HEK293 (cell line): ENCODE data around the gene ACAA1.
A peak's percentile ranks its signal among the peaks of the same experiment; 100 is the strongest.

Experiments
- CTCF ChIA-PET: fragments of 350-600 bp; formaldehyde crosslinking; extraction: SDS; loops from one replicate; lab custom pipeline; 2021; ENCODE audit warnings: antibody characterized with exemption; lab: Yijun Ruan, JAX
- POLR2A ChIA-PET: fragments of 300-600 bp; formaldehyde crosslinking; extraction: SDS; loops from one replicate; lab custom pipeline; 2020; ENCODE audit warnings: antibody characterized with exemption, inconsistent platforms; lab: Yijun Ruan, JAX
- H3K27ac ChIP-seq: fragments of 200-500 bp; sonication (Bioruptor generic); 2 replicates; pipeline ENCODE4 v1.5.1; 2014; ENCODE audit warnings: low read depth, low read length, control low read depth, inconsistent platforms; ENCODE audit errors: extremely low read depth
- H3K36me3 ChIP-seq, 2 experiments: fragments of 200-500 bp in 1 of 2; sonication (Bioruptor generic) in 1 of 2; 1 replicate in 1 of 2; 2 replicates in 1 of 2; pipeline ENCODE4 v1.5.1; 2014 to 2017; ENCODE audit warnings: inconsistent platforms in 2 of 2, low read length in 2 of 2; ENCODE audit not compliant: control insufficient read depth in 2 of 2, insufficient read depth in 1 of 2
- H3K4me1 ChIP-seq: fragments of 200-500 bp; sonication (Bioruptor generic); 2 replicates; pipeline ENCODE4 v1.5.1; 2014; ENCODE audit warnings: mild to moderate bottlenecking, low read length, inconsistent platforms; ENCODE audit not compliant: control insufficient read depth, insufficient read depth
- H3K4me3 ChIP-seq: 2 replicates; pipeline ENCODE4 v1.5.1; 2011; ENCODE audit warnings: low read depth, mild to moderate bottlenecking, control low read depth, low read length, moderate library complexity
- H3K9me3 ChIP-seq: fragments of 200-500 bp; sonication (Bioruptor generic); 2 replicates; pipeline ENCODE4 v1.5.1; 2014; ENCODE audit warnings: low read depth, low read length, inconsistent platforms; ENCODE audit not compliant: control insufficient read depth, insufficient read depth
- FEZF1 ChIP-seq: fragments of 450-650 bp; formaldehyde crosslinking; IDR thresholded peaks from 2 replicates; pipeline ENCODE4 v1.5.1; 2016; ENCODE audit warnings: missing biosample characterization, missing genetic modification characterization
- KLF10 ChIP-seq: fragments of 450-650 bp; IDR thresholded peaks from 2 replicates; pipeline ENCODE4 v1.5.1; 2018; ENCODE audit warnings: missing biosample characterization, mild to moderate bottlenecking, missing genetic modification characterization
- RBAK ChIP-seq: fragments of 450-650 bp; formaldehyde crosslinking; IDR thresholded peaks from 2 replicates; pipeline ENCODE4 v1.5.1; 2016; ENCODE audit warnings: missing biosample characterization, missing genetic modification characterization
- SETDB1 ChIP-seq: IDR thresholded peaks from one replicate; pipeline ENCODE4 v1.6.1; 2017; ENCODE audit warnings: mild to moderate bottlenecking, low read length, moderate library complexity, mixed read lengths; ENCODE audit not compliant: insufficient read length
- SP7 ChIP-seq: fragments of 450-650 bp; formaldehyde crosslinking; IDR thresholded peaks from 2 replicates; pipeline ENCODE4 v1.5.1; 2016; ENCODE audit warnings: missing biosample characterization, missing genetic modification characterization
- ZBTB7A ChIP-seq: fragments of 450-650 bp; formaldehyde crosslinking; IDR thresholded peaks from 2 replicates; pipeline ENCODE4 v1.5.1; 2016; ENCODE audit warnings: low read depth, missing biosample characterization, missing genetic modification characterization
- ZNF2 ChIP-seq: fragments of 450-650 bp; formaldehyde crosslinking; IDR thresholded peaks from 2 replicates; pipeline ENCODE4 v1.5.1; 2016; ENCODE audit warnings: missing biosample characterization, missing genetic modification characterization
- ZNF23 ChIP-seq: fragments of 450-650 bp; formaldehyde crosslinking; IDR thresholded peaks from 2 replicates; pipeline ENCODE4 v1.5.1; 2016; ENCODE audit warnings: missing biosample characterization, missing genetic modification characterization, borderline replicate concordance
- ZNF24 ChIP-seq: fragments of 450-650 bp; formaldehyde crosslinking; IDR thresholded peaks from 2 replicates; pipeline ENCODE4 v1.5.1; 2016; ENCODE audit warnings: missing biosample characterization, missing genetic modification characterization
- ZNF266 ChIP-seq: fragments of 450-650 bp; formaldehyde crosslinking; IDR thresholded peaks from 2 replicates; pipeline ENCODE4 v1.5.1; 2016; ENCODE audit warnings: missing biosample characterization, missing genetic modification characterization, low read depth
- ZNF324 ChIP-seq: fragments of 450-650 bp; formaldehyde crosslinking; IDR thresholded peaks from 2 replicates; pipeline ENCODE4 v1.5.1; 2016; ENCODE audit warnings: missing biosample characterization, missing genetic modification characterization
- ZNF354C ChIP-seq: fragments of 450-650 bp; formaldehyde crosslinking; IDR thresholded peaks from 2 replicates; pipeline ENCODE4 v1.5.1; 2016; ENCODE audit warnings: missing biosample characterization, missing genetic modification characterization, low read depth, borderline replicate concordance
- ZNF366 ChIP-seq: fragments of 450-650 bp; formaldehyde crosslinking; conservative IDR thresholded peaks from 2 replicates; pipeline ENCODE4 v1.5.1; 2016; ENCODE audit warnings: missing biosample characterization, missing genetic modification characterization
- ZNF394 ChIP-seq: fragments of 450-650 bp; formaldehyde crosslinking; IDR thresholded peaks from 2 replicates; pipeline ENCODE4 v1.5.1; 2016; ENCODE audit warnings: missing biosample characterization, missing genetic modification characterization, mild to moderate bottlenecking, moderate library complexity, borderline replicate concordance
- ZNF404 ChIP-seq: fragments of 450-650 bp; formaldehyde crosslinking; IDR thresholded peaks from 2 replicates; pipeline ENCODE4 v1.5.1; 2017; ENCODE audit warnings: missing biosample characterization, missing genetic modification characterization
- ZNF514 ChIP-seq: fragments of 450-650 bp; formaldehyde crosslinking; IDR thresholded peaks from 2 replicates; pipeline ENCODE4 v1.5.1; 2016; ENCODE audit warnings: missing biosample characterization, missing genetic modification characterization
- ZNF544 ChIP-seq: fragments of 450-650 bp; formaldehyde crosslinking; IDR thresholded peaks from 2 replicates; pipeline ENCODE4 v1.5.0; 2017; ENCODE audit warnings: missing biosample characterization, missing genetic modification characterization
- ZNF600 ChIP-seq: fragments of 450-650 bp; formaldehyde crosslinking; IDR thresholded peaks from 2 replicates; pipeline ENCODE4 v1.5.1; 2016; ENCODE audit warnings: missing biosample characterization, missing genetic modification characterization
- ZNF623 ChIP-seq: fragments of 450-650 bp; formaldehyde crosslinking; IDR thresholded peaks from 2 replicates; pipeline ENCODE4 v1.5.1; 2016; ENCODE audit warnings: missing biosample characterization, missing genetic modification characterization
- ZNF629 ChIP-seq: fragments of 450-650 bp; formaldehyde crosslinking; IDR thresholded peaks from 2 replicates; pipeline ENCODE4 v1.5.1; 2017; ENCODE audit warnings: missing biosample characterization, missing genetic modification characterization
- ZNF747 ChIP-seq: fragments of 450-650 bp; formaldehyde crosslinking; IDR thresholded peaks from 2 replicates; pipeline ENCODE4 v1.5.1; 2016; ENCODE audit warnings: missing biosample characterization, missing genetic modification characterization
- ZNF837 ChIP-seq: fragments of 450-650 bp; formaldehyde crosslinking; IDR thresholded peaks from 2 replicates; pipeline ENCODE4 v1.5.1; 2016; ENCODE audit warnings: missing biosample characterization, missing genetic modification characterization
- ZSCAN23 ChIP-seq: fragments of 450-650 bp; formaldehyde crosslinking; IDR thresholded peaks from 2 replicates; pipeline ENCODE4 v1.5.1; 2016; ENCODE audit warnings: missing biosample characterization, missing genetic modification characterization
- ZSCAN30 ChIP-seq: fragments of 450-650 bp; IDR thresholded peaks from 2 replicates; pipeline ENCODE4 v1.5.1; 2018; ENCODE audit warnings: missing biosample characterization, mild to moderate bottlenecking, missing genetic modification characterization, moderate library complexity
- TF ChIP-seq, protein P1 (sequence below): fragments of 450-650 bp; formaldehyde crosslinking; IDR thresholded peaks from 2 replicates; pipeline ENCODE4 v1.5.1; 2016; ENCODE audit warnings: missing biosample characterization, missing genetic modification characterization

Gene ACAA1

DNA sequence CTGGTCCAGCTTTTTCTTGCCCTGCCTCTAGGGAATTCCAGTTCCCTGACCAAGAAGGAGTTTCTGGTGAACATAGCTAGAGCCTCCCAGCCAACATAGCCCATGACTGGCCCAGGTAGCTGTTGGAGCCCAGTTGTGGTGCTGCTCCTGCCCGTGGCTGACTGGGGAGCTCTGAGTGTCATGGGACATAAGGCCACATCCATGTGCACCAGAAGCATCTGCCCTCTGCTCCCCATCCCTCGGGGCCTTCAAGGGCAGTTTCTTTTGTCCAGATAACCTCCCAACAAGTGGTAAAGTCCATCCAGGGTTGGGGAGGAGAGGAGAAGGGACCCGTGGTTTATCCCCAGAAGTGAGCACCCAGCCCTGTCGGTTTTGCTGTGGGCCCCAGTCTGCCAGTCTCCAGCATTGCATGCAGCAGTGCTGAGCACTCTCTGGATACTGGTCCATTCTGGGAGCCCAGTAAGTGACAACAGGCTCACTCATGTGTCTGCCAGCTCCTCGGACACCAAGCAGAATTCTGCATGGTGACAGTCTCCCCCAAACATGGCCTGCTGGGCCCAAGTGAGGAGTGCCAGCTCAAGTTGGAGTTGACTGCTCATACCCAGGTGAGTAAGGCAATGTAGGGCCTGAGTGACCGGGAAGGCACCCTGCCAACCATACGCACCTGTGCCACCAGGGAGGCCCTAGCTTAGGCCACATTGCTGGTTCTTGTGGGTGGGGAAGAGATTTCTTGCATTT is 28.8 kb downstream of the ACAA1 start:
- Histone ChIP-seq H3K9me3 (no peaks in the 10 kb centered on the region), H3K4me3 (no peak overlapping the region), H3K27ac (no peak overlapping the region), H3K4me1 (no peaks in the 10 kb centered on the region), H3K36me3 (no peaks in the 10 kb centered on the region)
- ChIA-PET CTCF (interaction anchor here (0.7 to 1.0 kb wide), 2 partner anchors 10 to 502 kb away, joined by 3 to 4 read pairs; no protein-coding TSS in a partner anchor), POLR2A (no interaction called here)
- TF ChIP-seq ZNF24 (tag by site-specific recombination) (no peak), ZNF544 (tag by site-specific recombination) (no peak), ZBTB7A (tag by site-specific recombination) (no peak), ZNF747 (tag by site-specific recombination) (no peak), ZSCAN30 (tag by site-specific recombination) (no peak), ZSCAN23 (no peak), KLF10 (tag by site-specific recombination) (no peak), RBAK (tag by site-specific recombination) (no peak), ZNF2 (tag by site-specific recombination) (no peak), ZNF354C (tag by site-specific recombination) (no peak), ZNF514 (tag by site-specific recombination) (no peak), ZNF600 (tag by site-specific recombination) (no peak), ZNF394 (no peak), ZNF623 (tag by site-specific recombination) (no peak), ZNF629 (tag by site-specific recombination) (no peak), ZNF324 (tag by site-specific recombination) (no peak), ZNF837 (tag by site-specific recombination) (no peak)

DNA sequence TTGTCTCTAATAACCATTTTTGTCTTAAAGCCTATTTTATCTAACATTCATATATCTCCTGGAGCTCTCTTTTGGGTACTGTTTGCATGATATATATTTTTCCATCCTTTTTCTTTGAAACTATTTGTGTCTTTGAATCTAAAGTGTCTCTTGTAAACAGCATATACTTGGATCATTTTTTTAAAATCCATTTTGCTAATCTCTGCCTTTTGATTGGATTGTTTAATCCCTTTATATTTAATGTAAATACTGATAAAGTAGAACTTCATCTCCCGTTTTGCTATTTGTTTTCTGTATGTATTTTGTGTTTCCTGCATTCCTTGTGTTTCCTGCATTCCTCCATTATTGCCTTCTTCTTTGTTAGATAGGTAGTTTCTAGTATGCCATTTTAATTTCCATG is 31.4 kb downstream of the ACAA1 start:
- H3K27ac ChIP-seq, result no peak overlapping the region
- no peak overlapping the region for H3K4me3 ChIP-seq
- ChIA-PET POLR2A (no interaction called here), CTCF (no interaction called here)
- peak; percentile 62 for TF ChIP-seq SETDB1
- no peak for TF ChIP-seq ZNF23 (tag by site-specific recombination)
- no peak for TF ChIP-seq ZNF837 (tag by site-specific recombination)
- no peak for TF ChIP-seq ZNF366
- H3K36me3 ChIP-seq, result no peaks in the 10 kb centered on the region
- H3K4me1 ChIP-seq, result no peaks in the 10 kb centered on the region
- H3K9me3 ChIP-seq, result no peaks in the 10 kb centered on the region

DNA sequence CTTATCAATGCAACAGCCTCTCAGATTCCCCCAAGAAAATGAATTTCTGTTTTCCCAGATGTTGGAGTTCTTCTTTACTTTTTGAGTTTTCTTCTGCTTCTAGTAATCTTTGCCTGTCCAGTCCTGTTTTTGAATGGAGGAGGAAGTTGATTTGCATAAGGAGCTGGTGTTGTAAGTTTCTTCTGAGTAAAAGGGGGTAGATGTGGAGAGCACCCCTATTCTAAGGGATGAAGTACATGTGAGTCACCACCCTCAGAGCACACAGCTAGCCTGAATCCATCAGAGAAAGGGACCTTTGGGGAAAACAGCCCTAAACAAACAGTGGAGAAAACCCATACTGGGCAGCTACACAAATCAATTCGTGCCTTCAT is 34.5 kb downstream of the ACAA1 start:
- ChIA-PET POLR2A (no interaction called here), CTCF (interaction anchor here (0.7 kb wide), 1 partner anchor 346 kb away, joined by 5 read pairs; no protein-coding TSS in a partner anchor)
- TF ChIP-seq ZNF404 (tag by site-specific recombination) (no peak), ZNF266 (tag by site-specific recombination) (no peak), SP7 (tag by site-specific recombination) (no peak), FEZF1 (tag by site-specific recombination) (no peak)
- TF ChIP-seq, protein P1, sequence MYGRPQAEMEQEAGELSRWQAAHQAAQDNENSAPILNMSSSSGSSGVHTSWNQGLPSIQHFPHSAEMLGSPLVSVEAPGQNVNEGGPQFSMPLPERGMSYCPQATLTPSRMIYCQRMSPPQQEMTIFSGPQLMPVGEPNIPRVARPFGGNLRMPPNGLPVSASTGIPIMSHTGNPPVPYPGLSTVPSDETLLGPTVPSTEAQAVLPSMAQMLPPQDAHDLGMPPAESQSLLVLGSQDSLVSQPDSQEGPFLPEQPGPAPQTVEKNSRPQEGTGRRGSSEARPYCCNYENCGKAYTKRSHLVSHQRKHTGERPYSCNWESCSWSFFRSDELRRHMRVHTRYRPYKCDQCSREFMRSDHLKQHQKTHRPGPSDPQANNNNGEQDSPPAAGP (tag by site-specific recombination), result no peak
- no peaks in the 10 kb centered on the region for H3K4me1 ChIP-seq
- no peaks in the 10 kb centered on the region for H3K36me3 ChIP-seq
- H3K9me3 ChIP-seq, result no peaks in the 10 kb centered on the region
- no peak overlapping the region for H3K27ac ChIP-seq
- no peak overlapping the region for H3K4me3 ChIP-seq
